GM23338 (cell line): ENCODE measurements around the gene CDH23.

Source experiments
- EZH2 ChIP-seq: fragments of 200-600 bp; sonication (generic); IDR thresholded peaks from one replicate; pipeline ENCODE4 v1.8.0; 2017; ENCODE audit warnings: antibody characterized with exemption, mild to moderate bottlenecking, low read depth; ENCODE audit not compliant: unreplicated experiment
- EZH2phosphoT487 ChIP-seq: fragments of 200-600 bp; sonication (generic); IDR thresholded peaks from one replicate; pipeline ENCODE4 v1.8.1; 2018; ENCODE audit warnings: antibody characterized with exemption; ENCODE audit not compliant: unreplicated experiment
- POLR2AphosphoS5 ChIP-seq: IDR thresholded peaks from 2 replicates; pipeline ENCODE4 v1.6.1; 2016; ENCODE audit warnings: antibody characterized with exemption, low read depth
- ZNF114 ChIP-seq: fragments of 250-450 bp; sonication (Bioruptor Pico); IDR thresholded peaks from 2 replicates; pipeline ENCODE4 v1.5.0; 2020; ENCODE audit warnings: mild to moderate bottlenecking, moderate library complexity
- TF ChIP-seq, protein P1 (sequence below), 2 experiments: fragments of 200-600 bp in 1 of 2; sonication (generic) in 1 of 2; conservative IDR thresholded peaks; 2 replicates each; pipeline versions ENCODE4 v1.5.1 to v1.6.1; 2016 to 2017; ENCODE audit warnings: antibody characterized with exemption in 2 of 2, low read depth in 2 of 2, mild to moderate bottlenecking in 2 of 2, moderate library complexity in 1 of 2

DNA sequence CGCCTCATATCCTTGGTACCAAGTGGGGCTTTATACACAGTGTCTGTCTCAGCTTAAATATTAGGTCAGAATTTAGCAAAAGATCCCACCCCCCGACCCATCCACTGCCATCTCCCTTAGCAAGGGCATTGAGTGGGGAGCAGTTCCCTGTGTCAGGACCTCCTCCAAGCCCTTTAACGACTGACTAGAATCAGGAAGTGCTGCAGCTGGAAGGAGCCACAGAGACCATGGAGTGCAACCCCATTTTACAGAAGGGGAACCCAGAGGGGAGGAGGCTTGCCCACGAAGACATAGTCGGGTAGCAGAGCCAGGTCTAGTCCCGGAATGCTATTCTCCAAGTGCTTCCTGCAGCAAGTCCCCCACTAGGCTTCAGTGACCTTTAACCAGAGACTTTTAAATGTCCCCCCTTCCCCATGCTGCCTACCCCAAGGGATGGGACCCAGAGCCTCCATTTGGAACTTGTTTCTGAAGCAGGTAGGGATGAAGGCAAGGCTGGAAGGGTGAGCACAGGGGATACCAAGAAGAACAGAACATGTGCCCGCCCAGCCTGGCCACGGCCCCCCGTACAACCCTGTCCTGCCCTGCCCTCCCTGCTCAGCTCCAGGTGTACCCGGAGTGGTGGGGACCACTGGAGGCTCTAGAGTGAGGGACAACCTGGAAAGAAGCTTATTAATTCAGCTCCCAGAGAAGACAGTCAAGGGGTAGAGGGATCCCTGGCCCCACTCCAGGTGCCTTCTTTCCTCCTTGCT, 281.5 kb downstream of the CDH23 start:
- TF ChIP-seq POLR2AphosphoS5: no peak
- TF ChIP-seq, protein P1, sequence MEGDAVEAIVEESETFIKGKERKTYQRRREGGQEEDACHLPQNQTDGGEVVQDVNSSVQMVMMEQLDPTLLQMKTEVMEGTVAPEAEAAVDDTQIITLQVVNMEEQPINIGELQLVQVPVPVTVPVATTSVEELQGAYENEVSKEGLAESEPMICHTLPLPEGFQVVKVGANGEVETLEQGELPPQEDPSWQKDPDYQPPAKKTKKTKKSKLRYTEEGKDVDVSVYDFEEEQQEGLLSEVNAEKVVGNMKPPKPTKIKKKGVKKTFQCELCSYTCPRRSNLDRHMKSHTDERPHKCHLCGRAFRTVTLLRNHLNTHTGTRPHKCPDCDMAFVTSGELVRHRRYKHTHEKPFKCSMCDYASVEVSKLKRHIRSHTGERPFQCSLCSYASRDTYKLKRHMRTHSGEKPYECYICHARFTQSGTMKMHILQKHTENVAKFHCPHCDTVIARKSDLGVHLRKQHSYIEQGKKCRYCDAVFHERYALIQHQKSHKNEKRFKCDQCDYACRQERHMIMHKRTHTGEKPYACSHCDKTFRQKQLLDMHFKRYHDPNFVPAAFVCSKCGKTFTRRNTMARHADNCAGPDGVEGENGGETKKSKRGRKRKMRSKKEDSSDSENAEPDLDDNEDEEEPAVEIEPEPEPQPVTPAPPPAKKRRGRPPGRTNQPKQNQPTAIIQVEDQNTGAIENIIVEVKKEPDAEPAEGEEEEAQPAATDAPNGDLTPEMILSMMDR (conservative IDR thresholded peaks at IDR 0.05; ENCODE audit: low read depth in 2 of 2): no peak
- TF ChIP-seq EZH2phosphoT487: no peak
- no peak for TF ChIP-seq EZH2
- no peak for TF ChIP-seq ZNF114 (CRISPR knock-in tag)
